Activated CD8-positive, alpha-beta memory T cell treated with anti-CD3 and anti-CD28 coated beads for 1 hour (primary cell): Measurements from ENCODE around the gene MDH1.
"Not testable (repeated sequence)": the region's sequence is repeated elsewhere in the genome, so short reads cannot be mapped to it uniquely, and the experiment has no call there.

Experiments used
- DNase-seq, 2 donors: peaks; one replicate each; pipeline ENCODE4 v3.0.0-alpha.2; 2020; ENCODE audit warnings: low read depth in 1 of 2; ENCODE audit errors: extremely low read depth in 1 of 2

The MDH1 gene

GRCh38 chr2:63587814-63588384 is 864 bp upstream of the MDH1 start:
- DNase-seq = no peak

GRCh38 chr2:63589148-63589958 is 590 bp downstream of the MDH1 start:
- no peak for DNase-seq

GRCh38 chr2:63590626-63591408 is 2.1 kb downstream of the MDH1 start:
- no peak for DNase-seq

- DNase-seq = no peak
Observed at GRCh38 chr2:63591566-63592175, 2.9 kb downstream of the MDH1 start.

GRCh38 chr2:63594660-63595059 is 5.9 kb downstream of the MDH1 start:
- no peak for DNase-seq

- no peak for DNase-seq
Observed at GRCh38 chr2:63596401-63596883, 7.7 kb downstream of the MDH1 start.

GRCh38 chr2:63598981-63599380 is 10.2 kb downstream of the MDH1 start:
- DNase-seq = no peak

- no peak for DNase-seq
Observed at GRCh38 chr2:63600881-63601460, 12.2 kb downstream of the MDH1 start.

- DNase-seq = no peak
Observed at GRCh38 chr2:63604666-63605065, 15.9 kb downstream of the MDH1 start.

- DNase-seq = not testable (repeated sequence)
Observed at GRCh38 chr2:63608865-63609264, 20.1 kb downstream of the MDH1 start.

GRCh38 chr2:63610525-63610924 is 21.8 kb downstream of the MDH1 start:
- DNase-seq = no peak

GRCh38 chr2:63613391-63613901 is 24.7 kb downstream of the MDH1 start:
- DNase-seq = no peak

- DNase-seq = no peak
Observed at GRCh38 chr2:63614448-63614968, 25.7 kb downstream of the MDH1 start.

- DNase-seq = no peak
Observed at GRCh38 chr2:63614983-63615945, 26.5 kb downstream of the MDH1 start.

GRCh38 chr2:63617366-63617765 is 28.6 kb downstream of the MDH1 start:
- DNase-seq = no peak

- no peak for DNase-seq
Observed at GRCh38 chr2:63619328-63619727, 30.6 kb downstream of the MDH1 start.

- no peak for DNase-seq
Observed at GRCh38 chr2:63622751-63623150, 34.0 kb downstream of the MDH1 start.

GRCh38 chr2:63623763-63624162 is 35.0 kb downstream of the MDH1 start:
- not testable (repeated sequence) for DNase-seq

- DNase-seq = no peak
Observed at GRCh38 chr2:63627866-63628265, 39.1 kb downstream of the MDH1 start.
